ENCODE measurements around the gene ICOS. TPM values are rescaled to one million over a fixed set of nuclear protein-coding genes. Genes with fewer than 3 reads are reported as not detected.

The ICOS gene
- polyA plus RNA-seq, 1 experiment: not detected

GRCh38 chr2:203891474-203891873, 45.1 kb upstream of the ICOS start:
- Histone ChIP-seq H3K27me3 (ENCODE audit: control insufficient read depth, insufficient read depth, low read length) (no peaks in the 10 kb centered on the region; the same call in 1 of the 2 replicates), H3K36me3 (ENCODE audit: control insufficient read depth, insufficient read depth, low read length) (no peaks in the 10 kb centered on the region), H3K4me3 (ENCODE audit: low read depth, low read length) (no peak overlapping the region)
- TF ChIP-seq, protein P1, sequence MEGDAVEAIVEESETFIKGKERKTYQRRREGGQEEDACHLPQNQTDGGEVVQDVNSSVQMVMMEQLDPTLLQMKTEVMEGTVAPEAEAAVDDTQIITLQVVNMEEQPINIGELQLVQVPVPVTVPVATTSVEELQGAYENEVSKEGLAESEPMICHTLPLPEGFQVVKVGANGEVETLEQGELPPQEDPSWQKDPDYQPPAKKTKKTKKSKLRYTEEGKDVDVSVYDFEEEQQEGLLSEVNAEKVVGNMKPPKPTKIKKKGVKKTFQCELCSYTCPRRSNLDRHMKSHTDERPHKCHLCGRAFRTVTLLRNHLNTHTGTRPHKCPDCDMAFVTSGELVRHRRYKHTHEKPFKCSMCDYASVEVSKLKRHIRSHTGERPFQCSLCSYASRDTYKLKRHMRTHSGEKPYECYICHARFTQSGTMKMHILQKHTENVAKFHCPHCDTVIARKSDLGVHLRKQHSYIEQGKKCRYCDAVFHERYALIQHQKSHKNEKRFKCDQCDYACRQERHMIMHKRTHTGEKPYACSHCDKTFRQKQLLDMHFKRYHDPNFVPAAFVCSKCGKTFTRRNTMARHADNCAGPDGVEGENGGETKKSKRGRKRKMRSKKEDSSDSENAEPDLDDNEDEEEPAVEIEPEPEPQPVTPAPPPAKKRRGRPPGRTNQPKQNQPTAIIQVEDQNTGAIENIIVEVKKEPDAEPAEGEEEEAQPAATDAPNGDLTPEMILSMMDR (IDR thresholded peaks at IDR 0.05; ENCODE audit: insufficient read depth, low read depth, low read length): no peak
- ChIA-PET CTCF (no interaction called here), POLR2A (no interaction called here)
- DNase-seq (ENCODE audit: low read depth): no peak

GRCh38 chr2:203892207-203892606, 44.4 kb upstream of the ICOS start:
- H3K36me3 ChIP-seq (ENCODE audit: control insufficient read depth, insufficient read depth, low read length): no peaks in the 10 kb centered on the region
- no peaks in the 10 kb centered on the region; the same call in 1 of the 2 replicates for H3K27me3 ChIP-seq (ENCODE audit: control insufficient read depth, insufficient read depth, low read length)
- H3K4me3 ChIP-seq (ENCODE audit: low read depth, low read length): no peak overlapping the region
- ChIA-PET CTCF (no interaction called here), POLR2A (no interaction called here)
- TF ChIP-seq, protein P1 (IDR thresholded peaks at IDR 0.05; ENCODE audit: insufficient read depth, low read depth, low read length): no peak
- no peak for DNase-seq (ENCODE audit: low read depth)

GRCh38 chr2:203893401-203893800, 43.2 kb upstream of the ICOS start:
- H3K4me3 ChIP-seq (ENCODE audit: low read depth, low read length): no peak overlapping the region
- CTCF ChIA-PET: no interaction called here
- H3K36me3 ChIP-seq (ENCODE audit: control insufficient read depth, insufficient read depth, low read length): no peaks in the 10 kb centered on the region
- DNase-seq (ENCODE audit: low read depth): no peak
- H3K27me3 ChIP-seq (ENCODE audit: control insufficient read depth, insufficient read depth, low read length): no peaks in the 10 kb centered on the region; the same call in 1 of the 2 replicates
- TF ChIP-seq, protein P1 (IDR thresholded peaks at IDR 0.05; ENCODE audit: insufficient read depth, low read depth, low read length): no peak
- POLR2A ChIA-PET: no interaction called here

DNA sequence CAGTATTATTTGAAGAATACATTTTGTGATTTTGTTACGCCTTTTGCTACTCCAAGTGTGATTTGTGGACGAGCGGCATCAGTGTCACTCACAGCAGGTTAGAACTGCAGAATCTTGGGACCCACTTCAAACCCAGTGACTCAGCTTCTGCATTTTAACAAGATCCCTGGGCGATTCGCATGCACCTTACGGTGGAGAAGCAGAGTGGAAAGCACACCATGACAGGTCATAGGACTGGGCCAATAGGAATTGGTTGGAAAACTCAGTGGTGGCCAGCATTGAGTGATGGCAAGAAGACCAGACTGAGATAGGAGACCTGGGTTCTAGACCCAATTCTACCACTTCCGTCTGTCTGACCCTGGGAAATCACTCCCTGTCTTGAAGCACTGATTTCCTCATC, 42.7 kb upstream of the ICOS start:
- Histone ChIP-seq H3K27me3 (ENCODE audit: control insufficient read depth, insufficient read depth, low read length) (no peaks in the 10 kb centered on the region; the same call in 1 of the 2 replicates), H3K4me3 (ENCODE audit: low read depth, low read length) (no peak overlapping the region), H3K36me3 (ENCODE audit: control insufficient read depth, insufficient read depth, low read length) (no peaks in the 10 kb centered on the region)
- DNase-seq (ENCODE audit: low read depth): no peak
- ChIA-PET POLR2A (no interaction called here), CTCF (no interaction called here)
- TF ChIP-seq, protein P1 (IDR thresholded peaks at IDR 0.05; ENCODE audit: insufficient read depth, low read depth, low read length): no peak

DNA sequence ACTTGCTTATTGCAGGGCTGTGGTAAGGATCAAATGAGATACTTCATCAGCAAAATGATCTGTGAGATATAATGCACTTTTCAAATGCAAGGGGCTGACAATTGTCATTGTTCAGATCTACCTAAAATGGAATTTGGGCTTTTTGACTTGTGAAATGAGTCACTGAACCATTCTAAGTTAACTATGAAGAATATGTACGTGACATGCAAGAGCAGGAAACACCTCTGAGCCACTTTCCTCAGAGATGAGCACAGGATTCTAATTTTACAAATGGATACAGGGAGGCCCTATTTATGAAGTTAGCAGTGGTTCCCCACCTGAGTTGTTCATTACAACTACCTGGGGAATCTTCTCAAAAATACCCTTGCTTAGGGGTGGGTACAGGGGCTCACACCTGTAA, 42.3 kb upstream of the ICOS start:
- Histone ChIP-seq H3K36me3 (ENCODE audit: control insufficient read depth, insufficient read depth, low read length) (no peaks in the 10 kb centered on the region), H3K27me3 (ENCODE audit: control insufficient read depth, insufficient read depth, low read length) (no peaks in the 10 kb centered on the region; the same call in 1 of the 2 replicates), H3K4me3 (ENCODE audit: low read depth, low read length) (no peak overlapping the region)
- no peak for DNase-seq (ENCODE audit: low read depth)
- POLR2A ChIA-PET: no interaction called here
- CTCF ChIA-PET: interaction anchor here (0.6 kb wide), 2 partner anchors 15 to 17 kb away, joined by 3 to 4 read pairs; no protein-coding TSS in a partner anchor
- TF ChIP-seq, protein P1 (IDR thresholded peaks at IDR 0.05; ENCODE audit: insufficient read depth, low read depth, low read length): no peak
